Stimulated activated CD8-positive, alpha-beta memory T cell treated with anti-CD3 and anti-CD28 coated beads, Interleukin-4, amount 100 ng/mL, for 24 hours (primary cell): ENCODE results near the gene TBX5.

ENCODE experiments used
- DNase-seq: peaks from one replicate; pipeline ENCODE4 v3.0.0-alpha.2; 2020; ENCODE audit warnings: low read depth

The TBX5 gene

GRCh38 chr12:114318984-114319383 is 87.0 kb downstream of the TBX5 start:
- no peak for DNase-seq

GRCh38 chr12:114316076-114316475 is 89.9 kb downstream of the TBX5 start:
- no peak for DNase-seq

- DNase-seq: no peak
Observed at GRCh38 chr12:114314974-114315720, 90.8 kb downstream of the TBX5 start.

- DNase-seq: no peak
Observed at GRCh38 chr12:114314403-114314802, 91.5 kb downstream of the TBX5 start.

GRCh38 chr12:114313910-114314309 is 92.0 kb downstream of the TBX5 start:
- DNase-seq: no peak

GRCh38 chr12:114311974-114312373 is 94.0 kb downstream of the TBX5 start:
- no peak for DNase-seq

GRCh38 chr12:114306646-114307045 is 99.3 kb downstream of the TBX5 start:
- DNase-seq: no peak

GRCh38 chr12:114305446-114305845 is 100.5 kb downstream of the TBX5 start:
- no peak for DNase-seq
